ENCODE measurements around the gene DOCK6. TPM values are rescaled to one million over a fixed set of nuclear protein-coding genes. Genes with fewer than 3 reads are reported as not detected.

DOCK6 gene
- total and polyA plus RNA-seq, 7 donors, result 8.8 to 40.5 (median 20.2) TPM

GRCh38 chr19:11195681-11196080 is 66.6 kb downstream of the DOCK6 start:
- no peaks in the 10 kb centered on the region for H3K9me3 ChIP-seq
- no peak for TF ChIP-seq CTCF (IDR thresholded peaks at IDR 0.05)
- TF ChIP-seq POLR2AphosphoS5 (IDR thresholded peaks at IDR 0.05), result no peak
- TF ChIP-seq POLR2A (IDR thresholded peaks at IDR 0.05), result no peak
- no peak for TF ChIP-seq EP300 (IDR thresholded peaks at IDR 0.05)
- no peaks in the 10 kb centered on the region for H3K27me3 ChIP-seq
- H3K4me1 ChIP-seq, result peaks cover 0 to 72% (median 64%) of the 10 kb centered on the region in 4 donors
- H3K27ac ChIP-seq, result peak overlapping the region; percentile 91 to 98 (median 94)
- H3K4me3 ChIP-seq, result peak overlapping the region; percentile 52 to 85 (median 74)
- H3K36me3 ChIP-seq, result peaks cover 13 to 46% (median 26%) of the 10 kb centered on the region in 4 donors
- 71 to 84% methylated on average over 12 of the region's 12 CpGs for WGBS, 2 donors
- intact Hi-C loops (cut with DNase I), result loop anchor here (2.0 kb wide), 1 partner anchor 31 kb away; no protein-coding TSS in a partner anchor
- DNase-seq, result no peak

GRCh38 chr19:11194656-11195558 is 67.4 kb downstream of the DOCK6 start:
- peak; percentile 82 for DNase-seq
- Histone ChIP-seq H3K4me3 (peak overlapping the region; percentile 52 to 85 (median 74)), H3K27me3 (no peaks in the 10 kb centered on the region), H3K9me3 (no peaks in the 10 kb centered on the region), H3K36me3 (peaks cover 17 to 46% (median 28%) of the 10 kb centered on the region in 4 donors), H3K27ac (peak overlapping the region; percentile 91 to 98 (median 94)), H3K4me1 (peaks cover 0 to 80% (median 72%) of the 10 kb centered on the region in 4 donors)
- no peak for TF ChIP-seq CTCF (IDR thresholded peaks at IDR 0.05)
- TF ChIP-seq EP300 (IDR thresholded peaks at IDR 0.05), result no peak
- TF ChIP-seq POLR2A (IDR thresholded peaks at IDR 0.05), result no peak
- peak in 1 of 4 donors; percentile 30 for TF ChIP-seq POLR2AphosphoS5 (IDR thresholded peaks at IDR 0.05)
- WGBS, 2 donors, result 32 to 64% methylated on average over 20 of the region's 20 CpGs
- intact Hi-C loops (cut with DNase I), result loop anchor here (2.0 kb wide), 1 partner anchor 30 kb away; no protein-coding TSS in a partner anchor

- WGBS, 2 donors, result 81 to 86% methylated on average over 8 of the region's 8 CpGs
- intact Hi-C loops (cut with DNase I), result loop anchor here (2.0 kb wide), 1 partner anchor 29 kb away; no protein-coding TSS in a partner anchor
Measured at GRCh38 chr19:11194173-11194572, 68.2 kb downstream of the DOCK6 start.

More at GRCh38 chr19:11194173-11194572, 68.2 kb downstream of the DOCK6 start:
- Histone ChIP-seq H3K9me3 (no peaks in the 10 kb centered on the region), H3K4me1 (peaks cover 0 to 82% (median 77%) of the 10 kb centered on the region in 4 donors), H3K27ac (peak overlapping the region; percentile 91 to 98 (median 94)), H3K36me3 (peaks cover 17 to 46% (median 28%) of the 10 kb centered on the region in 4 donors), H3K27me3 (no peaks in the 10 kb centered on the region), H3K4me3 (peak overlapping the region; percentile 52 to 85 (median 74))
- no peak for DNase-seq
- TF ChIP-seq CTCF (IDR thresholded peaks at IDR 0.05), result no peak
- no peak for TF ChIP-seq POLR2A (IDR thresholded peaks at IDR 0.05)

Data from sigmoid colon (tissue), 7 donors.